Stomach (tissue), 4 donors: ENCODE data around the gene EIF2B2.
"Not testable (repeated sequence)": the region's sequence is repeated elsewhere in the genome, so short reads cannot be mapped to it uniquely, and the experiment has no call there.

ENCODE experiments used
- POLR2A ChIP-seq, 4 donors: fragments of 450-650 bp; IDR thresholded peaks; one replicate each; pipeline ENCODE4 v1.6.1; 2016; ENCODE audit warnings: antibody characterized with exemption in 4 of 4, control low read depth in 2 of 4, mild to moderate bottlenecking in 1 of 4, moderate library complexity in 1 of 4
- POLR2AphosphoS5 ChIP-seq, 3 donors: sonication (generic); formaldehyde crosslinking; IDR thresholded peaks; one replicate each; pipeline ENCODE4 v1.6.1; 2016; ENCODE audit warnings: antibody characterized with exemption in 3 of 3
- TF ChIP-seq, protein P1 (sequence below), 7 experiments: fragments of 450-650 bp in 4 of 7; fragments of 200-600 bp in 3 of 7; sonication (generic) in 3 of 7; IDR thresholded peaks; one replicate each; pipeline ENCODE4 v1.5.1; 2016 to 2019; ENCODE audit warnings: antibody characterized with exemption in 7 of 7, control low read depth in 2 of 7, mild to moderate bottlenecking in 1 of 7

DNA sequence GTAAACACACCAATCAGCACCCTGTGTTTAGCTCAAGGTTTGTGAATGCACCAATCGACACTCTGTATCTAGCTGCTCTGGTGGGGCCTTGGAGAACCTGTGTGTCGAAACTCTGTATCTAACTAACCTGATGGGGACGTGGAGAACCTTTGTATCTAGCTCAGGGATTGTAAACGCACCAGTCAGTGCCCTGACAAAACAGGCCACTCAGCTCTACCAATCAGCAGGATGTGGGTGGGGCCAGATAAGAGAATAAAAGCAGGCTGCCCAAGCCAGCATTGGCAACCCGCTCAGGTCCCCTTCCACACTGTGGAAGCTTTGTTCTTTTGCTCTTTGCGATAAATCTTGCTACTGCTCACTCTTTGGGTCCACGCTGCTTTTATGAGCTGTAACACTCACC lies 6.9 kb upstream of the EIF2B2 start:
- TF ChIP-seq POLR2AphosphoS5, POLR2A (IDR thresholded peaks at IDR 0.05): not testable (repeated sequence)
- TF ChIP-seq, protein P1, sequence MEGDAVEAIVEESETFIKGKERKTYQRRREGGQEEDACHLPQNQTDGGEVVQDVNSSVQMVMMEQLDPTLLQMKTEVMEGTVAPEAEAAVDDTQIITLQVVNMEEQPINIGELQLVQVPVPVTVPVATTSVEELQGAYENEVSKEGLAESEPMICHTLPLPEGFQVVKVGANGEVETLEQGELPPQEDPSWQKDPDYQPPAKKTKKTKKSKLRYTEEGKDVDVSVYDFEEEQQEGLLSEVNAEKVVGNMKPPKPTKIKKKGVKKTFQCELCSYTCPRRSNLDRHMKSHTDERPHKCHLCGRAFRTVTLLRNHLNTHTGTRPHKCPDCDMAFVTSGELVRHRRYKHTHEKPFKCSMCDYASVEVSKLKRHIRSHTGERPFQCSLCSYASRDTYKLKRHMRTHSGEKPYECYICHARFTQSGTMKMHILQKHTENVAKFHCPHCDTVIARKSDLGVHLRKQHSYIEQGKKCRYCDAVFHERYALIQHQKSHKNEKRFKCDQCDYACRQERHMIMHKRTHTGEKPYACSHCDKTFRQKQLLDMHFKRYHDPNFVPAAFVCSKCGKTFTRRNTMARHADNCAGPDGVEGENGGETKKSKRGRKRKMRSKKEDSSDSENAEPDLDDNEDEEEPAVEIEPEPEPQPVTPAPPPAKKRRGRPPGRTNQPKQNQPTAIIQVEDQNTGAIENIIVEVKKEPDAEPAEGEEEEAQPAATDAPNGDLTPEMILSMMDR (IDR thresholded peaks at IDR 0.05) = not testable (repeated sequence)
